RWPE2 (cell line): Measurements from ENCODE around the gene ELMO3.

Experiments
- ATAC-seq: fragments of 200-7000 bp; cut with Tn5 transposase; 3 replicates; pipeline ENCODE4 v1.9.1; 2021; ENCODE audit warnings: low read depth
- DNase-seq: peaks from one replicate; pipeline ENCODE4 v3.0.0-alpha.2; 2020; ENCODE audit warnings: low spot score
- H3K27ac ChIP-seq: fragments of 450-650 bp; 2 replicates; pipeline ENCODE4 v1.5.1; 2017; ENCODE audit warnings: mild to moderate bottlenecking; ENCODE audit not compliant: poor library complexity, severe bottlenecking
- H3K27me3 ChIP-seq: fragments of 250-450 bp; sonication (Bioruptor Pico); 2 replicates; pipeline ENCODE4 v1.5.1; 2021; ENCODE audit warnings: mild to moderate bottlenecking, moderate library complexity; ENCODE audit not compliant: insufficient read depth, poor library complexity, severe bottlenecking
- H3K36me3 ChIP-seq: fragments of 250-450 bp; sonication (Bioruptor Pico); 2 replicates; pipeline ENCODE4 v1.5.1; 2020; ENCODE audit warnings: low read depth, mild to moderate bottlenecking, moderate library complexity
- H3K4me1 ChIP-seq: fragments of 250-450 bp; sonication (Bioruptor Pico); 2 replicates; pipeline ENCODE4 v1.5.1; 2021; ENCODE audit warnings: mild to moderate bottlenecking, moderate library complexity; ENCODE audit not compliant: insufficient read depth, poor library complexity, severe bottlenecking
- H3K4me3 ChIP-seq: fragments of 250-450 bp; sonication (Bioruptor Pico); 2 replicates; pipeline ENCODE4 v1.5.1; 2021; ENCODE audit warnings: mild to moderate bottlenecking, moderate library complexity; ENCODE audit not compliant: severe bottlenecking
- H3K9me3 ChIP-seq: fragments of 250-450 bp; sonication (Bioruptor Pico); 2 replicates; pipeline ENCODE4 v1.5.1; 2021; ENCODE audit warnings: mild to moderate bottlenecking, moderate library complexity; ENCODE audit not compliant: severe bottlenecking
- CTCF ChIP-seq: fragments of 450-650 bp; IDR thresholded peaks from one replicate; pipeline ENCODE4 v1.5.1; 2017; ENCODE audit warnings: mild to moderate bottlenecking, moderate library complexity; ENCODE audit not compliant: poor library complexity, severe bottlenecking

Gene ELMO3

DNA sequence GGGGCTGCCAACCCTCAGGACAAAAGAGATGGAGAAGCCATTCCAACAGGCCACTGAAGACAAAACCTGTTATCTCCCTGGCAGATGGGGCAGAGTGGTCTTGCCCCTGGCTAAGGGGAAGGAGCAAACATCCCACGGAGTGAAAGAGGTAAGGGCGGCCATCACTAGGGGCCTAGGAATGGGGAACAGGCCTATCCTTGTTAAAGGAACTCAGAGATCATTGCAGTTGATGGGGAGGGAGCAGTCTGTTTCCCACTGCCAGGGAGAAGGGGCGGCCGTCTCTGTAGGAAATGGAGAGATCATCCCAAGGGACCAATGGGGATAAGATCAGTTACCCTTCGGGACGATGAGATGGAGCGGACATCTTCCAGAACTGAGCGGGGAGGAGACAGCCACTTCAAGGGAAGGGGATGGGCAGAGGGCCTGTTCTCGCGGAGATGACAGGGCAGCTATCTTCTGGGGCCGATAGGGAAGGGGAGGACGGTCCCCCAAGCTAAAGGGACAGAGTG is 27.4 kb downstream of the ELMO3 start:
- peak overlapping the region; percentile 35 for H3K27ac ChIP-seq

GRCh38 chr16:67226804-67227566 is 28.1 kb downstream of the ELMO3 start, which contains the start of gene TMEM208:
TSS of gene TMEM208 (plus strand) at chr16:67227130. CDS start at chr16:67227219, 89 bp downstream.
- peak within 1 kb of the TSS; percentile 86 for H3K4me3 ChIP-seq
- peak; percentile 24 for TF ChIP-seq CTCF
- peaks cover 43% of the 10 kb centered on the region for H3K36me3 ChIP-seq
- H3K4me1 ChIP-seq, result peaks cover 6% of the 10 kb centered on the region
- no peaks in the 10 kb centered on the region for H3K27me3 ChIP-seq
- peak within 1 kb of the TSS; percentile 35 for H3K27ac ChIP-seq
- DNase-seq, result peak; percentile 98
- peak; percentile 89 for ATAC-seq
- no peaks in the 10 kb centered on the region for H3K9me3 ChIP-seq

More for the DNA sequence above, 27.4 kb downstream of the ELMO3 start:
- no peak for TF ChIP-seq CTCF
- peak overlapping the region; percentile 86 for H3K4me3 ChIP-seq
- DNase-seq, result no peak
- H3K9me3 ChIP-seq, result no peaks in the 10 kb centered on the region
- H3K36me3 ChIP-seq, result peaks cover 36% of the 10 kb centered on the region
- peak; percentile 24; the same call in 2 of the 3 replicates for ATAC-seq
- no peaks in the 10 kb centered on the region for H3K27me3 ChIP-seq
- peaks cover 6% of the 10 kb centered on the region for H3K4me1 ChIP-seq

DNA sequence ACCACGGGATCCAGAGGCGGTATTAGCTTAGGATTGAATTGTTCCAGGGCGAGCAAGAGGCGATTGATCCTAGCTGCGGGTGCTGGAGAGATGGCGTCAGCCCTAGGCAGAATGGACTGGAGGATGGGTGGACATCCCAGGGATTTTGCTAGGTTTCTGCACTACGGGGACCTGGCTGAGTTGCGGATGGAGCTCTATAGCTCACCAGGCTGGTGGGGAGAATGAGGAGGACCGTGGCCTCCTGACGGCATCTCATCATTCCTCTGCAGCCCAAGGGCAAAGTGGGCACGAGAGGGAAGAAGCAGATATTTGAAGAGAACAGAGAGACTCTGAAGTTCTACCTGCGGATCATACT is 28.6 kb downstream of the ELMO3 start:
- TF ChIP-seq CTCF, result no peak
- Histone ChIP-seq H3K36me3 (peaks cover 48% of the 10 kb centered on the region), H3K4me3 (peak overlapping the region; percentile 86), H3K9me3 (no peaks in the 10 kb centered on the region), H3K4me1 (peaks cover 6% of the 10 kb centered on the region), H3K27ac (peak overlapping the region; percentile 35), H3K27me3 (no peaks in the 10 kb centered on the region)
- ATAC-seq, result no peak
- DNase-seq, result no peak

DNA sequence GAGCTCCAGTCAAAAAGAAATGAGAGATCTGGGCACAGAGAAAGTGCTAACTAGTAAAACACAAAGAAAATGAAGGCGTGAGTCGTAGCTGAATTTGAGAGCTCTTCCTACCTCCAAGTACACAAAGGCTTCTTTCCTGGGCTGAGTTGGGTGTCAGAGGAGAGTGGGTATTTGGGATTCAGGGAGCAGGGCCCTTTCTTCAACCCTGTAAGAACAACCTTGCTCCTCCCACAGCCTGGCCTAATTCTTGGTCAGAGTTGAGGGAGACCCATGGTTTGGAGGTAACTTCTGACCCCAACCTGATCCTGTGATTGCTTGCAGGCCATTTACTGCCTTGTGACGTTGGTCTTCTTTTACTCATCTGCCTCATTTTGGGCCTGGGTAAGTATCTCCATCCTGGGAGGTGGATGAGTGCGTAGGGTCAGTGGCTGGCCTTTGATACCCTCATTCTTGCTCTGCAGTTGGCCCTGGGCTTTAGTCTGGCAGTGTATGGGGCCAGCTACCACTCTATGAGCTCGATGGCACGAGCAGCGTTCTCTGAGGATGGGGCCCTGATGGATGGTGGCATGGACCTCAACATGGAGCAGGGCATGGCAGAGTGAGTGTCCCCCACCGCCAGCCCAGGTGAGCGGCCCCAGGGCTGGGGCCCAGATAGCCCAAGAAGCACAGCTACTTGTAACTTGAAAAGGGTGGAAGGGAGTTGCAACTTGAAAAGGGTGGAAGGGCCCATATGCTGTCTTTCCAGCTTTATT is 29.3 kb downstream of the ELMO3 start:
- ATAC-seq, result no peak
- TF ChIP-seq CTCF, result no peak
- no peaks in the 10 kb centered on the region for H3K9me3 ChIP-seq
- DNase-seq, result no peak
- no peak overlapping the region for H3K27ac ChIP-seq
- H3K4me1 ChIP-seq, result peaks cover 6% of the 10 kb centered on the region
- H3K4me3 ChIP-seq, result peak overlapping the region; percentile 86
- H3K27me3 ChIP-seq, result no peaks in the 10 kb centered on the region
- H3K36me3 ChIP-seq, result peaks cover 55% of the 10 kb centered on the region
